HG03460 (cell line): Measurements from ENCODE around the gene ZXDB.
"Not testable (repeated sequence)": the region's sequence is repeated elsewhere in the genome, so short reads cannot be mapped to it uniquely, and the experiment has no call there.

Experiments used
- ATAC-seq: cut with Tn5 transposase; IDR thresholded peaks from one replicate; pipeline ENCODE4 v1.9.1; 2021; ENCODE audit not compliant: unreplicated experiment

The ZXDB gene

DNA sequence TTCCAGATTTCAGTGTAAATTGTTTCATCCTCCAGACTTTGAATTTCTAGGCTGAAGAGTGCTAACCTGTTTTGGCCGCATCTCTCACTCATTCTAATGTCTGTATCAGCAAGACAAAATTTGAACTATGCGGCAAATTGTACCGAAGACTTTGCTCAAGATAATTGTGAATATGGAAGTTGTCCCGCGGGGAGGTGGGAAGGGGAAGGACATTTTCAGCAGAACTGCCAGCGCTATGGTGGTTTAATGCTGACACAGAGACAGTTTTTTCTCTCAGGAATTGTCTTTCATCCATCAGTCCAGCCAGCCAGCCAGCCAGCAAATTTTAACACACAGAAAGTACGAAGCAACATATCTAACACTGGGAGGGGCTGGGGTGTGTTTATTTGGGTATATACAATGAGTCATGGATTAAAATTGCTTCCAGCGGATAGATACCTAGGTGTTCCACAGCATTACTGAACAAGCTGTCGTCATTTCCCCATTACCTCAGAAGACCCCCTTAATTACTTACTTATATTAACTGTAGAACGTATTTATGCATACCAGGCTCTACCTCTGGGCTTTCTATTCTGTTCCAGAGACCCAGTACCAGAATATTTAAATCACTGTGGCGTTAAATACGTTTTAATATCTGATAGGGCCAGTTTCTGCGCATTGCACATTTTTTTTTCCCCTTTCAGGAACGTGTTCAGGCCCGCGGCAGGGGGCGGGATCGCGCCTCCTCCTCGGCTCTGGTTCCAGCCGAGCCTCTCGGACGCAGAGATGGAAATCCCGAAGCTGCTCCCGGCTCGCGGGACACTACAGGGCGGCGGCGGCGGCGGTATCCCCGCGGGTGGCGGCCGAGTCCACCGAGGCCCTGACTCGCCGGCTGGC, at the start of gene ZXDB:
Gene ZXDB (plus strand): TSS at position 728 of the 876 bp plus-strand sequence. CDS start 38 bp downstream, at position 766.
- peak; percentile 47 for ATAC-seq

DNA sequence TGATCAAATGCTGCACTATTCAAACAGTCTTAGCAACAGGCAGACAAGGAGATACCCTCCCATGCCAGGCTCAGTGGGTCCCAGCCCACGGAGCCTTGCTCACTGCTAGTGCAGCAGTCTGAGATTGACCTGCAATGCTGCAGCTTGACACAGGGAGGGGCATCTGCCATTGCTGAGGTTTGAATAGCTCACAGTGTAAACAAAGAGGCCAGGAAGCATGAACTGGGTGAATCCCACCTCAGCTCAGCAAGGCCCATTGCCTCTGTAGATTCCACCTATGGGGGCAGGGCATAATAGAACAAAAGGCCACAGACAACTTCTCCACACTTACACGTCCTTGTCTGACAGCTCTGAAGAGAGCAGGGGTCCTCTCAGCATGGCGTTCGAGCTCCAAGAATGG, 26.6 kb upstream of the ZXDB start:
- ATAC-seq: no peak

DNA sequence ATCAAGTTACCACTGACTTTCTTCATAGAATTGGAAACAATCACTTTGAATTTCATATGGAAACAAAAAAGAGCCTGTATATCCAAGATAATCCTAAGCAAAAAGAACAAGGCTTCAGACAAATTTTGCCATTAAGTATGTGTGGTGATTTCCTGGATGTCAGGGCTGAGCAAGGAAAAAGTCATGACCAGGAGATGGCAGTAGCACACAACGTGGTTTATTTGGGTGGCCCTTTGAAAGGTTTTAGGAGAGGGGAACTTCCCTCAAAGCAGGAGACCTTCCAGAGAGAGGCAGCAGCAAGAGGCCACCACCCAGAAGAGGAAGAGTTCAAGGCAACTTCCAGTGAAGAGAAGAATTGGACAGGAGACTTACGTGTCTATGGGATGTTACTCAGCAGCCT, 18.1 kb upstream of the ZXDB start:
- ATAC-seq: no peak

DNA sequence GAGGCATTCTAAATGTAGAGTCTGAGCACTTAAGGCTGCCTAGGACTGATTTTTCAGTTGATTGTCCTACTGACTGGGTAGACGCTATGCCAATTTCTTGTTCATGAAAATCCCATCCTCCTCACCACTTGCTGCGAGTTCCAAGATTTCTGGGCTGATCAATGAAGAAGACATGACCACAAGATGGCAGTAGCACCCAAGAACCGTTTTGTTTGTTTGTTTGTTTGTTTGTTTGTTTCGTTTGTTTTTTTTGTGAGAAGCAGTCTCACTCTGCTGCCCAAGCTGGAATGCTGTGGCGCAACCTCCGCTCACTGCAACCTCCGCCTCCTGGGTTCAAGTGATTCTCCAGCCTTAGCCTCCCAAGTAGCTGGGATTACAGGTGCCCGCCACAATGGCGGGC, 8.9 kb upstream of the ZXDB start:
- not testable (repeated sequence) for ATAC-seq

DNA sequence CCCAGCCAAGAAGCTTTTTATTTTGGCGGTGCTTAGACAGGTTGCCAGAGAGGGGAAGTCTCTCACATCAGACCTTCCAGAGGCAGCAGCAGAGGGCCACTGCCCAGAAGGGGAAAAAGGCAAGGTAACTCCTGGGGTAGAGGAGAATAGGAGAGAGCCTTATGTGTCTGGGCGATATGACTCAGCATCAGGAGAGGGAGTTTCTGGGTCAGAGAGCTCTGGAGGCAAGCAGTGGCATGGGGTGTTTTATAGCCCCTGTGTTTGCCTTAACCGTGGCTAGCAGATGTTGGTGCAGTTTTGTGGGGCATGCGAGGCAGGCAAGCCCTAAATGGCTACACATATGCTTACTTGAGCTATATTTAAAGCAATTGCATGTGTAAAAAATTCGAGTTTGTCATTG, 8.3 kb upstream of the ZXDB start:
- no peak for ATAC-seq

DNA sequence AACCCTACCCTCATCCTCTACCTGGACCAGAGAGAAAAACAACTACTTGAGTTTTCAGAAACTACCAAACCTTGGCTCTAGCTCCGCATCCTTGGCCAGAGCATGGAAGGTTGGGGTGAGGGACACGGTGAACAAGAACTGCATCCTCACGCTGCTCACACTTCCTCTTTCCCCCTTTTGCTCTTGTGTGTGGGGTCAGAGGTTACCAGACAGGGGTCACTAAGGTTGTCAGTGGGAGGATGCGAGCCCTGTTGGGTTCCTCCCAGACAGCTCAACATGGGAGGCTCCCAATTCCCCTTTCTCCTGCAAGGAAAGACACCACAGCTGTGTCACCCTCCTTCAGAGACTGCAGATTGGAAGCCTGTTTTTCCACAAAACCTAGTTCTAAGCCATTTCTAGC, 5.5 kb upstream of the ZXDB start:
- no peak for ATAC-seq

DNA sequence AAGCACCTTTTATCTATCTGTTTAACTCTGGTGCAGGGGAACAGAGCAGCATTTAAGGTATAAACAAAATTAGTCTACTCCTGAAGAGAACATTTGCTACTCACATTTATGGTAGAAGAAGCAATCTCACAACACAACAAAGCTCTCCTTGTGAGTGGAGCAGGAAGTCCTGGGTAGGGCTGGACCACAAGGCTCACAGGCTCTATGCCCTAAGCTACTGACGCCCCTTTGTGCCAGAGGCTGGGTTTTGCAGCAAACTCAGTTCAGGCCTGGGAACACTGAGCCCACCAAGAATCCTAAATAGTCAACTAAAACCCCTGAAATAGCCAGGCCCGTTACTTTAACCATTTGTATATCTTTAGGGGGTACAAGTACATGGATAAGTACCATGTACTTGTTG, 4.7 kb upstream of the ZXDB start:
- no peak for ATAC-seq

DNA sequence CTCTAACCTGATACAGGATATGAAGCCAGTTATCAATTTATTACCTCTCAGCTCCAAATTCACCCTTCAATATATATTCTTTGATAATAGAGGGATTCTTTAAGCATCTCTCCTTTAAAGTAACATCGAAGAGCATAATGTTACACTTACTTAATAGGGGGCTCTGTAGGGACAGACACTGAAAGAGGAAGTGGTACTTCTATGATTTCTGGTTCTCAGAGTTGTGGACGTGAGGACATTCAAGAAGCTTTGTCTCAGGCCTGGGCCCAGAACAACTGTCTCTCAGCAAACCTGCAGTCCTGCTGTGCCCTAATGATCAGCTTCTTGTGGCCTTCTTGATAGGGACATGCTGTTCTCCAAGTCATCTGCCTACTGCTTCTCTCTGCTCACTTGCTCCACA, 4.2 kb upstream of the ZXDB start:
- no peak for ATAC-seq

DNA sequence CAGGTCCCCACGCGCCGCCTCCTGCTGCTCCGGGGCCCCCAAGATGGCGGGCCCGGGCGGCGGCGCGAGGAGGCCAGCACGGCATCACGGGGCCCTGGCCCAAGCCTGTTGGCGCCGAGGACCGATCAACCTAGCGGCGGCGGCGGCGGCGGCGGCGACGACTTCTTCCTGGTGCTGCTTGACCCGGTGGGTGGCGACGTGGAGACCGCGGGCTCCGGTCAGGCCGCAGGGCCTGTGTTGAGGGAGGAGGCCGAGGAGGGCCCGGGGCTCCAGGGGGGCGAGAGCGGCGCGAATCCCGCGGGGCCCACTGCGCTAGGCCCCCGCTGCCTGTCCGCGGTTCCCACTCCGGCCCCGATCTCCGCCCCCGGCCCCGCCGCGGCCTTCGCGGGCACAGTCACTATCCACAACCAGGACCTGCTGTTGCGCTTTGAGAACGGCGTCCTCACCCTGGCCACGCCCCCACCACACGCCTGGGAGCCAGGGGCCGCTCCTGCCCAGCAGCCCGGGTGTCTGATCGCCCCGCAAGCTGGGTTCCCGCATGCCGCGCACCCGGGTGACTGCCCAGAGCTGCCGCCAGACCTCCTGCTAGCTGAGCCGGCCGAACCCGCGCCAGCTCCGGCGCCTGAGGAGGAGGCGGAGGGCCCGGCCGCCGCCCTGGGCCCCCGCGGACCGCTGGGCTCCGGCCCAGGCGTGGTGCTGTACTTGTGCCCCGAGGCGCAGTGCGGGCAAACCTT, 516 bp downstream of the ZXDB start:
- ATAC-seq: peak; percentile 74

DNA sequence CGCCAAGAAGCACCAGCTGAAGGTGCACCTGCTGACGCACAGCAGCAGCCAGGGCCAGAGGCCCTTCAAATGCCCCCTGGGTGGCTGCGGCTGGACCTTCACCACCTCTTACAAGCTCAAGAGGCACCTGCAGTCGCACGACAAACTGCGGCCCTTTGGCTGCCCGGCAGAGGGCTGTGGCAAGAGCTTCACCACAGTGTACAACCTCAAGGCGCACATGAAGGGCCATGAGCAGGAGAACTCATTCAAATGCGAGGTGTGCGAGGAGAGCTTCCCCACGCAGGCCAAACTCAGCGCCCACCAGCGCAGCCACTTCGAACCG, 1.0 kb downstream of the ZXDB start:
- ATAC-seq: peak; percentile 46

DNA sequence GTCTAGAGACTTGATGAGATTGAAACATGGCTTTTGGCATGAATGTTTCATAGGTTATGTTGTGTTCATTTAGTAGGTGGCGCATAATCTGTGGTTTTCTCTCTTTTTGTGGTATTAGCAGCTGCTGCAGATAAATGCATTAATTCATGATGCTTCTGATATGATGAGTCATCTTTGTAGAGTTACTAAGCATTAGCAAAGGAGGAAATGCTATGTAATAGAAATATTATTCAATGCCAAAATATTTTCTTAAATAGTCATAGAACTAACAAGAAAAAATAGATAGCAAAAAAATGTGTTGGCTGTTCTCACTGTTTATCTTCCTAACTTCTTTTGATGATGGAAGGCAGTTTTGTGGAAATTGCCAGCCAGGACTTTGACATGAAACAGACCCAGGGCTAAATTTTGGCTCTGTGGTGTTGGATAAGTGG, 3.6 kb downstream of the ZXDB start:
- ATAC-seq: no peak

DNA sequence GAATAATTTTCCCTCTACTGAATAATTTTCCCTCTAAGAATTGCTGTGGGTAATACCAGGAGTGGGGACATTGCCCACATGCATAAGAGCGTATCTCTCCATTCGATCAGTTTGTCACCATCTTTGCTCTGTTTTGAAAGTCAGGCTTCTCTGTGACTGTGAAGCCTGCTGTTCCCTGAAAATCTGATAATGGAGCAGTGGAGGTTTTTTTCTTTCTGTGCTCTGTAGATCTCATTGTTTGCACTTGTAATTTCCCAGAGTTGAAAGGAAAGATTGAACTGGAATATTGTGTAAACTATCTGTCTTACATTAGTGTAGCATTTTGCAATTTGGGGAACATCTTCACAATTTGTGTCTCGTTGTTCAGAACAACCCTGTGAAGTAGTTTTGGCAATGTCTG, 4.3 kb downstream of the ZXDB start:
- no peak for ATAC-seq

DNA sequence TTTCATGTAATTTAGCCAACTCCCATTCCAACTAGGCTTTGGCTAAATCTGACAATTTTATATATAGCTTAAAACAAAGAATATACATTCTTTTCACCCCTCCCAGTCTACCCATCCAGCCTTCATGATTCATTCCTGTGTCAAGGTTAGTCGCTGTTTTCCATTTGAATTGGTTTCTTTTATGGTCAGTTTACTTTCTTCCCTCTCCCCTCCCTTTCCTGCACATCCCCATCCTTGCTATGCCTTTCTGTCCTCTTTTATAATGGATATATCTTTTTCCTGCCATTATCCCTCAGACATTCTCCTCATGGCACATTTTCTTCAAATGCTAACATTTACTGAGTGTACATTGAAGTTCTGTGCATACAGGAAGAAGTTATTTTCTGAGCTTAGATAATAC, 4.7 kb downstream of the ZXDB start:
- ATAC-seq: no peak

DNA sequence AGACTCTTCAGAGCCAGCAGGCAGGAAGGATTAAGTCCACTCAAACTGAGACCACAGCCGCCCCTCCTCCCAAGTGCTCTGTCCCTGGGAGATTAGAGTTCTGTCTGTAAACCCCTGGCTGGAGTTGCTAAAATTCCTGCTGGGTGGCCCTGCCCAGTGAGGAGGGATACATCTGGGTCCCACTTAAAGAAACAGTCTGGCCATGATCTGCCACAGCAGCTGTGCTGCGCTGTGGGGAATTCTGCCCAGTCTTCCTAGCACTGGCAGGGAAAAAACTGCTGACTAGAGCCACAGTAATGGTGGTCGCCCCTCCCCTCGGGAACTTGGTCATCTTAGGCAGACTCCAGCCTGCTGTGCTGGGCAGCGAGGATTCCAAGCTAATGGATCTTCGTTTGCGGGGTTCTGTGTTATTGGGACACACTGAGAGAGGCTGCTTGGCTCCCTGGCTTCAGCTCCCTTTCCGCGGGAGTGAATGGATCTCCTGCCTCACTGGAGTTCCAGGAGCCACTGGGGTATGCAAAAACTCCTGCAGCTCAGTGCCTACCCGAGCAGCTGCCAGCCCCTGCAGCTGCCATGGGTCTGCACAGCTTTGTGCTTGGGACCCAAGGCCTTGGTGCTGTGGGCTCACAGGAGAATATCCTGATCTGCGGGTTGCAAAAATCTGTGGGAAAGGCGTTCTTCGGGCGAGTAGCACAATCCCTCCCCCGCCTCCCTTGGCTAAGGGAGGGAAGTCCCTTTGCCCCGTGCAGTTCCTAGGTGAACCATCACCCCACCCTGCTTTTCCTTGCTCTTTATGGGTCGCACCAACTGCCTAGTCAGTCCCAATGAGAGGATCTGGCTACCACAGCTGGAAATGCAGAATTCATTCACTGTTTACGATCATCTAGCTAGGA, 15.7 kb downstream of the ZXDB start:
- no peak for ATAC-seq

DNA sequence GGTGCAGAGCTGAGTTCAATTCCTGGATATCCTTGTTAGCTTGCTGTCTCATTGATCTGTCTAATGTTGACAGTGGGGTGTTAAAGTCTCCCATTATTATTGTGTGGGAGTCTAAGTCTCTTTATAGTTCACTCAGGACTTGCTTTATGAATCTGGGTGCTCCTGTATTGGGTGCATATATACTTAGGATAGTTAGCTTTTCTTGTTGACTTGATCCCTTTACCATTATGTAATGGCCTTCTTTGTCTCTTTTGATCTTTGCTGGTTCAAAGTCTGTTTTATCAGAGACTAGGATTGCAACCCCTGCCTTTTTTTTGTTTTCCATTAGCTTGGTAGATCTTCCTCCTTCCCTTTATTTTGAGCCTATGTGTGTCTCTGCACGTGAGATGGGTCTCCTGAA, 21.5 kb downstream of the ZXDB start:
- not testable (repeated sequence) for ATAC-seq

DNA sequence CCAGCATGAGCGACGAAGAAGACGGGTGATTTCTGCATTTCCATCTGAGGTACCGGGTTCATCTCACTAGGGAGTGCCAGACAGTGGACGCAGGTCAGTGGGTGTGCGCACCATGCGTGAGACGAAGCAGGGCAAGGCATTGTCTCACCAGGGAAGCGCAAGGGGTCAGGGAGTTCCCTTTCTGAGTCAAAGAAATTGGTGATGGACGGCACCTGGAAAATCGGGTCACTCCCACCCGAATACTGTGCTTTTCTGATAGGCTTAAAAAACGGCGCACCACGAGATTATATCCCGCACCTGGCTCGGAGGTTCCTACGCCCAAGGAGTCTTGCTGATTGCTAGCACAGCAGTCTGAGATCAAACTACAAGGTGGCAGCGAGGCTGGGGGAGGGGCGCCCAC, 37.6 kb downstream of the ZXDB start:
- not testable (repeated sequence) for ATAC-seq

DNA sequence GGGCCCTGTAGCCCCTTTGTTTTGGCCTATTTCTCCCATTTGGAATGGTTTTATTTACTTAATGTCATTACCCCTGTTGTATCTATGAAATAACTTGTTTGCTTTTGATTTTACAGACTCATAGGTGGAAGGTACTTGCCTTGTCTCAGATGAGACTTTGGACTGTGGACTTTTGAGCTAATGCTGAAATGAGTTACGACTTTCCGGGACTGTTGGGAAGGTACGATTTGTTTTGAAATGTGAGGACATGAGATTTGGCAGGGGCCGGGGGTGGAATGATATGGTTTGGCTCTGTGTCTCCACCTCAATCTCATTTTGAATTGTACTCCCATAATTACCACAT, 48.8 kb downstream of the ZXDB start:
- no peak for ATAC-seq

DNA sequence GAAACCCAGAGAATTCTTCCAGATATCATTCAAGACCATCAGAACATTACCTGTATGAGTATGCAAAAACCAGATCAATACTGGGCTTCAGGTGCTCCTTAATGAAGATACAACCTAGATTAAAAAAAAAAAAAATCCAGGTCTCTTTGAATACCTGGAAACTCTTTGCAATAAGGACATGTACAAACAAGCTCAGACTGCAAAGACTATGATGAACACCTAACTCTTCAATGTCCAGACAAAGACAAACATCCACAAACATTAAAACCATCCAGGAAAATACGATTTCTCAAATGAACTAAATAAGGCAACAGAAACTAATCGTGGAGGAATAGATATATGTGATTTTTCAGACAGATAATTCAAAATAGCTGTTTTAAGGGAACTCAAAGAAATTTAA, 49.5 kb downstream of the ZXDB start:
- ATAC-seq: no peak

DNA sequence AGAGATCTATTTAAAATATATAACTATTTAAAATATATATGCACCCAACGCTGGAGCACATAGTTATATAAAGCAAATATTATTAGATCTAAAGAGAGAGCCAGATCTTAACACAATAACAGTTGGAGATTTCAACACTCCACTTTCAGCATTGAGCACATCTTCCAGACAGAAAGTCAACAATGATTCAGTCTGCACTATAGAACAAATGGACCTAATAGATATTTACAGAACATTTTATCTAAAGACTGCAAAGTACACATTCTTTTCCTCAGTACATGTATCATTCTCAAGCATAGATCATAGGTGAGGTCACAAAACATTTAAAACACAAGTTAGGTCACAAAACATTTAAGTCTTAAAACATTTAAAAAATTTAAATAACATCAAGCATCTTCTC, 51.9 kb downstream of the ZXDB start:
- no peak for ATAC-seq

DNA sequence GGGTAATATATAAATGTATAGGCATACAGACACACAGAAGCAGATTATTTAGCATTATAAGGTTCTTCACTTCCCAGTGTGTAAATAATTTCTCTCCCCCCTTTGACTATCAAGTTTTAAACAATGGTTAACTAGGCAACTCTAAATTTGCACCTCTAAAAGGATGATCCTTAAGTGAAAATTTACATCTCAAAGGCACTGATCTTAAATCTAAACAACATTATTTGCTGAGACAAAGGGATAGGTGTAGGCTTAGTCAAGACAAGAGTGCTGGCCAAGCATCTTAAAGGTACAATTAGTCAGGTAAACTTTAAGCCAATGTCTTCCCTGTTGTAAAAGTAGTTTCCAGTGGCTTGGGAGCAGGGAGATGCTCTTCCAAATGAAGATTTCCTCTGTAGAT, 55.2 kb downstream of the ZXDB start:
- no peak for ATAC-seq
